Measurements from ENCODE around the gene BSPRY.
"Not testable (repeated sequence)": the region's sequence is repeated elsewhere in the genome, so short reads cannot be mapped to it uniquely, and the experiment has no call there.

Gene BSPRY

DNA sequence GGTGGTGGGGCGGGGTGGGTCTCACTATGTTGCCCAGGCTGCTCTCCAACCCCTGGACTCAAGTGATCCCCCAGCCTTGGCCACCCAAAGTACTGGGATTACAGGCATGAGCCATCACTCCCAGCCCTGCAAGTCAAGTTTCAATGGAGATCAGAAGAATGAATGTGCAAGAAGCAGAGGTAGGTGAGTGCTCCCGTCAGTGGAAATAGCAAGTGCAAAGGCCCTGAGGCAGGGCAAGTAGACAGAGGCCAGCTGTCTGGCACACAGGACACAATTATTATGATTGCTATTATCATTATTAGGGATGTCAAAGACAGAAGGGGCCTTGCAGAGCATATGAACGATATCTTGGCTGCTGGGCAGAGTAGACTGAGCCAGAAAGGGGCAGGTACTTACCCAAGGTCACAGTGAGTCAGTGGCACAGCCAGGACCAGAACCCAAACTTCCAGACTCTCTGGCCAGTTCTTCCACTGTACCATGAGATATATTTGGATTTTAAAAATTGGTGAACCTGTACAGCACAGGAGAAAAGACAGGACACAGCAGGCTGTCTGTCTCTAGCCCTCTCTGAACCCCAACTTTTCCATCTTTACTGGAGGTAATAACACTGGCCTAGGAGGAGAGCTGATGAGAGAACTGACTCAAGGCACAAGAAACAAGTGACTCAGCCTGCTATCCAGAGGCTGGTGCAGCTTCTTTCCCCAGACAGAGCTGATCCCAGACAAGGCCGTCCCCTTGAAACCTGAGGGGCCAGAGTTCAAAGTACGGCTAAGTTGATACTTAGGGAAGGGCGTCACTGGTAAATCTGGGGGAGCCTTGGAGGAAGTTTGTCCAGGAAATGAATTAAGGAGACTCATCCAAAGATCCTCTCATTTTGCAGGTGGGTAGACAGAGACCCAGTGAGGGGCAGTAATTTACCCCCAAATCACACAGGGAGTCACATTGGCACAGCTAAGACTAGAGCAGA is 26.0 kb downstream of the BSPRY start:
- no peak for DNase-seq (ENCODE audit: low read depth)
- H3K4me3 ChIP-seq (ENCODE audit: low read depth, low read length), result peak overlapping the region; percentile 78
- TF ChIP-seq, protein P1, sequence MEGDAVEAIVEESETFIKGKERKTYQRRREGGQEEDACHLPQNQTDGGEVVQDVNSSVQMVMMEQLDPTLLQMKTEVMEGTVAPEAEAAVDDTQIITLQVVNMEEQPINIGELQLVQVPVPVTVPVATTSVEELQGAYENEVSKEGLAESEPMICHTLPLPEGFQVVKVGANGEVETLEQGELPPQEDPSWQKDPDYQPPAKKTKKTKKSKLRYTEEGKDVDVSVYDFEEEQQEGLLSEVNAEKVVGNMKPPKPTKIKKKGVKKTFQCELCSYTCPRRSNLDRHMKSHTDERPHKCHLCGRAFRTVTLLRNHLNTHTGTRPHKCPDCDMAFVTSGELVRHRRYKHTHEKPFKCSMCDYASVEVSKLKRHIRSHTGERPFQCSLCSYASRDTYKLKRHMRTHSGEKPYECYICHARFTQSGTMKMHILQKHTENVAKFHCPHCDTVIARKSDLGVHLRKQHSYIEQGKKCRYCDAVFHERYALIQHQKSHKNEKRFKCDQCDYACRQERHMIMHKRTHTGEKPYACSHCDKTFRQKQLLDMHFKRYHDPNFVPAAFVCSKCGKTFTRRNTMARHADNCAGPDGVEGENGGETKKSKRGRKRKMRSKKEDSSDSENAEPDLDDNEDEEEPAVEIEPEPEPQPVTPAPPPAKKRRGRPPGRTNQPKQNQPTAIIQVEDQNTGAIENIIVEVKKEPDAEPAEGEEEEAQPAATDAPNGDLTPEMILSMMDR (IDR thresholded peaks at IDR 0.05; ENCODE audit: control insufficient read depth, extremely low read depth, insufficient read depth), result no peak

DNA sequence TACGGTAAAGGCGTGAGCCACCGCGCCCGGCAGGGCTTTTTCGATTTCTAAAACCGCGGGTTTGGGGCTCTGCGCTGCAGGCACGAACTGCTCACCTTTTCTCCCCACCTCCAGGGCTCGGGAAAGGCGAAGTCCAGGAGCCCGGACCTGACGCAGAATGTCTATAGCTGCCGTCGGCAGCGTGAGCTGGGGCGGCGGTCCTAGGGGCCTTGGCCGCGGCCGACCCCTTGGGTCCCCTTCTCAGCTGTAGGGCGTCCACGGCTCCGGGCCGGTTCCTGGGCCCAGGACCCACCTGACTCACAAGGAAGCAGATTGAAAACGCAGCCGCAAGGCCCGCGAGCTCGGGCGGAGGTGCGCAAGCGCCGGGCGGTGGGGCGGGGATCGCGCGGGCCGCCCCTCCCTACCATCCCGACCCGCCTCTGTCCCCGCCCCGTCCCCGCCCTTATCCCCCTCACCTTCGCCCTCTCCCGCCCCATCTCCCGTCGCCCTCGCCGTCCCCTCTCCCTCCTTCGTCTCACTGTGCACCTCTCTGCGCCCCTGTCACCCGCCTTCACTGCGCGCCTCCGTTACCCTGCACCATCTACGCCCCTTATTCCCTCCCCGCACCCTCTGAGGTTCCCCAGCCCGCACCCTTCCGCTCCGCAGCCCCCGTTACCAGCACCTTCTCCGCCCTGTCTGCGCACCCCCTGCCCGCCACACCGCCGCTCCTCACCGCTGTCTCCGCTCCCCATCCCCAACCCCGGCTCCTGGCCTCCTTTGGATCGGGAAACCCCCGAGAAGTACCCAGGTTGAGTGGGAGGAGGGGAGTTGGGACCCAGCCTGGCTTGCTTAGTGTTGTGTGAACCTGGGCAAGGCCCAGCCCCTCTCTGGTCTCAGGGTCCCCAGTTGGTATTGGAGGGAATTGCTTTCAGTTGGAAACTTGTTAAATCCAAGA is 27.6 kb downstream of the BSPRY start, which contains the start of gene HDHD3:
Gene HDHD3, minus strand, starts transcription at position 353 of the 934 bp plus-strand sequence. CDS start 2,632 bp downstream, outside the sequence.
- peak within 1 kb of the TSS; percentile 78 for H3K4me3 ChIP-seq (ENCODE audit: low read depth, low read length)
- TF ChIP-seq, protein P1 (IDR thresholded peaks at IDR 0.05; ENCODE audit: control insufficient read depth, extremely low read depth, insufficient read depth), result no peak
- peak; percentile 43 for DNase-seq (ENCODE audit: low read depth)

DNA sequence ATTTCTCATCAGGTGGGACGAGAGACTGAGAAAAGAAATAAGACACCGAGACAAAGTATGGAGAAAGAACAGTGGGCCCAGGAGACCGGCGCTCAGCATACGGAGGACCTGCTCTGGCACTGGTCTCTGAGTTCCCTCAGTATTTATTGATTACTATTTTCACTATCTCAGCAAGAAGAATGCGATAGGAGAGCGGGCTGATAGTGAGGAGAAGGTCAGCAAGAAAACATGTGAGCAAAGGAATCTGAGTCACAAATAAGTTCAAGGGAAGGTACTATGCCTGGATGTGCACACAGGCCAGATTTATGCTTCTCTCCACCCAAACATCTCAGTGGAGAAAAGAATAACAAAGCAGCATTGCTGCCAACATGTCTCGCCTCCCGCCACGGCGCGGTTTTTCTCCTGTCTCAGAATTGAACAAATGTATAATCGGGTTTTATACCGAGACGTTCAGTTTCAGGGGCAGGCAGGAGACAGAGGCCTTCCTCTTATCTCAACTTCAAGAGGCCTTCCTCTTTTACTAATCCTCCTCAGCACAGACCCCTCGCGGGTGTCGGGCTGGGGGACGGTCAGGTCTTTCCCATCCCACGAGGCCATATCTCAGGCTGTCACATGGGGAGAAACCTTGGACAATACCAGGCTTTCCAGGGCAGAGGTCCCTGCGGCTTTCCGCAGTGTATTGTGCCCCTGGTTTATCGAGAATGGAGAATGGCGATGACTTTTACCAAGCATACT is 29.9 kb downstream of the BSPRY start:
- not testable (repeated sequence) for H3K4me3 ChIP-seq (ENCODE audit: low read depth, low read length); DNase-seq (ENCODE audit: low read depth)

DNA sequence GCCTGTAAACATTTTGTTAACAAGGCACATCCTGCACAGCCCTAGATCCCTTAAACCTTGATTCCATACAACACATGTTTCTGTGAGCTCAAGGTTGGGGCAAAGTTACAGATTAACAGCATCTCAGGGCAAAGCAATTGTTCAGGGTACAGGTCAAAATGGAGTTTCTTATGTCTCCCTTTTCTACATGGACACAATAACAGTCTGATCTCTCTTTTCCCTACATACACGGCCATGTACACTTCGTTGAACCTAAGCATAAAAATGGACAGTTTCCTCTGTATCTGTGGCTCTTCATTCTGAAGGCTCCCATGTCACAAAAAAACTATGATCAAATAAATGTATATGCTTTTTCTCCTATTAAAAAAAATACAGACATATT is 30.5 kb downstream of the BSPRY start:
- not testable (repeated sequence) for H3K4me3 ChIP-seq (ENCODE audit: low read depth, low read length); DNase-seq (ENCODE audit: low read depth)

DNA sequence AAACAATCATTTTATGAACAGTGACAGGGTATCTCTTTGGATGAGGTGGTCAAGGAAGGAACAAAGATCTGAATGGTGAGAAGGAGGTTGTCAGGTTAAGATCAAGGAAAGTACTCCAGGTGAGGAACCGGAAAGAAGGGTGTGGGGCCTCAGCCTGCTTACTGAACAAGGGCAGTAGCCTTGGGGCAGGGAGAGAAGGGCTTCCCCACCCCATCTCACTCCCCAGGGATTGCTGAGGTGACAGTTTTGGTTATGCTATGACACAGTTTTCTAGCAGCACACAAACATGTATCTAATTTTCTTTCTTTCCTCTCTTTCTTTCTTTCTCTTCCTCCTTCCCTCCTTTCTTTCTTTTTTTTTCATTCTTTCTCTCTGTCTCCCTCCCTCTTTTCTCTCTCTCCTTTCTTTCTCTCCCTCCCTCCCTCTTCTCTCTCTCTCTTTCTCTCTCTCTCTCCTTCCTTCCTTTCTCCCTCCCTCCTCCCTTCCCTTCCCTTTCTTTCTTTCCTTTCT is 31.6 kb downstream of the BSPRY start:
- DNase-seq (ENCODE audit: low read depth), result no peak
- no peak overlapping the region for H3K4me3 ChIP-seq (ENCODE audit: low read depth, low read length)
- TF ChIP-seq, protein P1 (IDR thresholded peaks at IDR 0.05; ENCODE audit: control insufficient read depth, extremely low read depth, insufficient read depth), result no peak

DNA sequence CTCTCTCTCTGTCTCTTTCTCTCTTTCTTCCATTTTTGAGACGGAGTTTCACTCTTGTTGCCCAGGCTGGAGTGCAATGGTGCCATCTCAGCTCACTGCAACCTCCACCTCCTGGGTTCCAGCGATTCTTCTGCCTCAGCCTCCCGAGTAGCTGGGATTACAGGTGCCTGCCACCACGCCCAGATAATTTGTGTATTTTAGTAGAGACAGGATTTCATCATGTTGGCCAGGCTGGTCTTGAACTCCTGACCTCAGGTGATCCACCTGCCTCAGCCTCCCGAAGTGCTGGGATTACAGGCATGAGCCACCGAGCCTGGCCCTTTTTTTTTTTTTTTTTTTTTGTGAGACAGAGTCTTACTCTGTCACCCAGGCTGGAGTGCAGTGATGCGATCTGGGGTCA is 32.1 kb downstream of the BSPRY start:
- not testable (repeated sequence) for H3K4me3 ChIP-seq (ENCODE audit: low read depth, low read length); DNase-seq (ENCODE audit: low read depth)

DNA sequence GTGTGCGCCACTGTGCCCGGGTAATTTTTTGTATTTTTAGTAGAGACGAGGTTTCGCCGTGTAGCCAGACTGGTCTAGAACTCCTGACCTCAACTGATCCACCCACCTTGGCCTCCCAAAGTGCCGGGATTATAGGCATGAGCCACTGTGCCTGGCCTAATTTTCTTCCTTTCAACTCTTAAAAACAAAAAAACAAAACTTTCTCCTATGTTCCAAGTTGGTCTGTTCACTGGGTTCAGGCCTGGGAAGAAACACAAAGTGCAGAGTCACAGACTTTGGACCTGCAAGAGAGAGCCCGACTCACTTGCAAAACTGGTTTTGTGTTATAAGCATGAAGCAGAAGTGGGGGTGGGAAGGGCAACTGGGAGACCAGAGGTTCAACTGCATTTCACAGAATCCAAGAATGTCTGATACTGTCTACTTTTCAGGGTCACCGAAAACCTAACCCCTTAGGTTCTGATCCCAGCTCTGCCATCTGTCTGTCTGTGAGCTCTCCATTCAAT is 32.6 kb downstream of the BSPRY start:
- peak; percentile 75 for DNase-seq (ENCODE audit: low read depth)
- TF ChIP-seq, protein P1 (IDR thresholded peaks at IDR 0.05; ENCODE audit: control insufficient read depth, extremely low read depth, insufficient read depth), result no peak
- no peak overlapping the region for H3K4me3 ChIP-seq (ENCODE audit: low read depth, low read length)

All from LNCaP clone FGC (cell line).